Measurements from ENCODE around the gene LMTK2.

LMTK2 gene

GRCh38 chr7:98175260-98175940, 68.7 kb downstream of the LMTK2 start:
- TF ChIP-seq, protein P1, sequence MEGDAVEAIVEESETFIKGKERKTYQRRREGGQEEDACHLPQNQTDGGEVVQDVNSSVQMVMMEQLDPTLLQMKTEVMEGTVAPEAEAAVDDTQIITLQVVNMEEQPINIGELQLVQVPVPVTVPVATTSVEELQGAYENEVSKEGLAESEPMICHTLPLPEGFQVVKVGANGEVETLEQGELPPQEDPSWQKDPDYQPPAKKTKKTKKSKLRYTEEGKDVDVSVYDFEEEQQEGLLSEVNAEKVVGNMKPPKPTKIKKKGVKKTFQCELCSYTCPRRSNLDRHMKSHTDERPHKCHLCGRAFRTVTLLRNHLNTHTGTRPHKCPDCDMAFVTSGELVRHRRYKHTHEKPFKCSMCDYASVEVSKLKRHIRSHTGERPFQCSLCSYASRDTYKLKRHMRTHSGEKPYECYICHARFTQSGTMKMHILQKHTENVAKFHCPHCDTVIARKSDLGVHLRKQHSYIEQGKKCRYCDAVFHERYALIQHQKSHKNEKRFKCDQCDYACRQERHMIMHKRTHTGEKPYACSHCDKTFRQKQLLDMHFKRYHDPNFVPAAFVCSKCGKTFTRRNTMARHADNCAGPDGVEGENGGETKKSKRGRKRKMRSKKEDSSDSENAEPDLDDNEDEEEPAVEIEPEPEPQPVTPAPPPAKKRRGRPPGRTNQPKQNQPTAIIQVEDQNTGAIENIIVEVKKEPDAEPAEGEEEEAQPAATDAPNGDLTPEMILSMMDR (IDR thresholded peaks at IDR 0.05; ENCODE audit: borderline replicate concordance, control extremely low read depth, extremely low read depth, insufficient read depth, missing control alignments) = no peak
- no peak for DNase-seq (ENCODE audit: low spot score)
- in situ Hi-C loops (cut with MboI; ENCODE audit: low sequenced_read_pairs, unreplicated experiment) = no loop called here

- TF ChIP-seq, protein P1 (IDR thresholded peaks at IDR 0.05; ENCODE audit: borderline replicate concordance, control extremely low read depth, extremely low read depth, insufficient read depth, missing control alignments) = no peak
- in situ Hi-C loops (cut with MboI; ENCODE audit: low sequenced_read_pairs, unreplicated experiment) = no loop called here
- no peak for DNase-seq (ENCODE audit: low spot score)
These were observed 70.9 kb downstream of the LMTK2 start for GRCh38 chr7:98177553-98177952.

GRCh38 chr7:98178321-98178720, 71.7 kb downstream of the LMTK2 start:
- no peak for DNase-seq (ENCODE audit: low spot score)
- TF ChIP-seq, protein P1 (IDR thresholded peaks at IDR 0.05; ENCODE audit: borderline replicate concordance, control extremely low read depth, extremely low read depth, insufficient read depth, missing control alignments) = no peak
- in situ Hi-C loops (cut with MboI; ENCODE audit: low sequenced_read_pairs, unreplicated experiment) = no loop called here

GRCh38 chr7:98178762-98179490, 72.3 kb downstream of the LMTK2 start:
- TF ChIP-seq, protein P1 (IDR thresholded peaks at IDR 0.05; ENCODE audit: borderline replicate concordance, control extremely low read depth, extremely low read depth, insufficient read depth, missing control alignments) = no peak
- in situ Hi-C loops (cut with MboI; ENCODE audit: low sequenced_read_pairs, unreplicated experiment) = no loop called here
- no peak for DNase-seq (ENCODE audit: low spot score)

DNA sequence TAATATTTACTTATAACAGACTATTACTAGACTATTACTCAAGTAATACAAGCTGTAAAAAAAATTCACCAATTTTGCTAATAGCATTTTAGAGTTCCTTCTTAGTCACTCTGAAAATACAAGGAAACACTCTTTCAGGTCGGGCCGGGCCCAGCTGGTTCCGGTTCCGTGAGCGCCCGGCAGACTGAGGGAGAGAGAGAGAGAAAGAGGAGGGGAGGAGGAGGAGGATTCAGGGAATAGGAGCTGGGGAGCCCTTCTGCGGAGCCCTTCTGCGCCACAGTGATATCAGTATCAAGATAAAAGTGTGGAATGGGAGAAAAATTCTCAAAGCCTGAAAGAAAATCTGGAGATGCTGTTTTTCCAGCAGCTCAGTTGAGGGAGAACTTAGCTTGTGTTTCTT, 74.1 kb downstream of the LMTK2 start:
- no peak for DNase-seq (ENCODE audit: low spot score)
- in situ Hi-C loops (cut with MboI; ENCODE audit: low sequenced_read_pairs, unreplicated experiment) = no loop called here
- TF ChIP-seq, protein P1 (IDR thresholded peaks at IDR 0.05; ENCODE audit: borderline replicate concordance, control extremely low read depth, extremely low read depth, insufficient read depth, missing control alignments) = no peak

- TF ChIP-seq, protein P1 (IDR thresholded peaks at IDR 0.05; ENCODE audit: borderline replicate concordance, control extremely low read depth, extremely low read depth, insufficient read depth, missing control alignments) = no peak
- in situ Hi-C loops (cut with MboI; ENCODE audit: low sequenced_read_pairs, unreplicated experiment) = no loop called here
- DNase-seq (ENCODE audit: low spot score) = no peak
These were observed 78.4 kb downstream of the LMTK2 start for GRCh38 chr7:98185101-98185500.
